Measurements from ENCODE around the gene PIGL.

PIGL gene

GRCh38 chr17:16313139-16314090, 96.4 kb downstream of the PIGL start:
- DNase-seq = no peak

GRCh38 chr17:16314189-16314588, 97.2 kb downstream of the PIGL start:
- no peak for DNase-seq

GRCh38 chr17:16314859-16315258, 97.8 kb downstream of the PIGL start:
- DNase-seq = no peak

- no peak for DNase-seq
Observed at GRCh38 chr17:16319969-16320368, 103.0 kb downstream of the PIGL start.

- no peak for DNase-seq
Observed at GRCh38 chr17:16322636-16323035, 105.6 kb downstream of the PIGL start.

GRCh38 chr17:16325964-16326363, 109.0 kb downstream of the PIGL start:
- DNase-seq = no peak

- no peak for DNase-seq
Observed at GRCh38 chr17:16327018-16327417, 110.0 kb downstream of the PIGL start.

GRCh38 chr17:16328997-16329396, 112.0 kb downstream of the PIGL start:
- DNase-seq = no peak

GRCh38 chr17:16329519-16330271, 112.7 kb downstream of the PIGL start:
- DNase-seq = no peak

GRCh38 chr17:16338391-16338790, 121.4 kb downstream of the PIGL start:
- DNase-seq = no peak

GRCh38 chr17:16339402-16339801, 122.4 kb downstream of the PIGL start:
- DNase-seq = no peak

- no peak for DNase-seq
Observed at GRCh38 chr17:16339959-16340358, 122.9 kb downstream of the PIGL start.

- DNase-seq = no peak
Observed at GRCh38 chr17:16342979-16343378, 126.0 kb downstream of the PIGL start.

GRCh38 chr17:16343569-16343968, 126.6 kb downstream of the PIGL start:
- no peak for DNase-seq

GRCh38 chr17:16345565-16345964, 128.6 kb downstream of the PIGL start:
- DNase-seq = no peak

GRCh38 chr17:16346721-16347271, 129.8 kb downstream of the PIGL start:
- DNase-seq = no peak

- DNase-seq = no peak
Observed at GRCh38 chr17:16348586-16348985, 131.6 kb downstream of the PIGL start.

- DNase-seq = no peak
Observed at GRCh38 chr17:16349431-16349830, 132.4 kb downstream of the PIGL start.

GRCh38 chr17:16351831-16352230, 134.8 kb downstream of the PIGL start:
- DNase-seq = no peak

- DNase-seq = peak in 3 of 4 experiments; percentile 7 to 15 (median 13)
Observed at GRCh38 chr17:16352303-16352666, 135.3 kb downstream of the PIGL start.

GRCh38 chr17:16352667-16353316, 135.8 kb downstream of the PIGL start:
- peak; percentile 14 to 50 (median 28) for DNase-seq

GRCh38 chr17:16353317-16354174, 136.5 kb downstream of the PIGL start, which contains the start of gene CENPV:
Gene CENPV (minus strand): TSS chr17:16353469. CDS start chr17:16353436, 33 bp downstream.
- peak; percentile 28 to 68 (median 36) for DNase-seq
